DOHH2 (cell line): Measurements from ENCODE around the gene DCTPP1.

Experiments
- H3F3A ChIP-seq: fragments of 200-600 bp; sonication (generic), shearing (Covaris generic); 2 replicates; pipeline ENCODE4 v1.6.0; 2016; ENCODE audit warnings: antibody characterized with exemption, mild to moderate bottlenecking; ENCODE audit not compliant: control insufficient read depth, insufficient read depth
- H3K27ac ChIP-seq: fragments of 200-600 bp; sonication (generic); 2 replicates; pipeline ENCODE4 v1.5.1; 2014; ENCODE audit warnings: low read depth, mild to moderate bottlenecking, low read length, moderate library complexity
- H3K27me3 ChIP-seq: fragments of 200-600 bp; sonication (generic); 2 replicates; pipeline ENCODE4 v1.6.1; 2014; ENCODE audit warnings: mild to moderate bottlenecking, low read length, mixed read lengths; ENCODE audit not compliant: control insufficient read depth
- H3K36me3 ChIP-seq: fragments of 200-600 bp; sonication (generic); 2 replicates; pipeline ENCODE4 v1.6.1; 2014; ENCODE audit warnings: mild to moderate bottlenecking, low read length, moderate library complexity, mixed read lengths; ENCODE audit not compliant: control insufficient read depth
- H3K4me1 ChIP-seq: fragments of 200-600 bp; sonication (generic); 2 replicates; pipeline ENCODE4 v1.6.1; 2014; ENCODE audit warnings: mild to moderate bottlenecking, low read length, mixed read lengths; ENCODE audit not compliant: control insufficient read depth
- H3K4me2 ChIP-seq: fragments of 200-600 bp; sonication (generic); 2 replicates; pipeline ENCODE4 v1.6.0; 2014; ENCODE audit warnings: mild to moderate bottlenecking, low read length, moderate library complexity
- H3K4me3 ChIP-seq: fragments of 200-600 bp; sonication (generic); 2 replicates; pipeline ENCODE4 v1.5.1; 2014; ENCODE audit warnings: mild to moderate bottlenecking, low read length, mixed read lengths
- H3K79me2 ChIP-seq: fragments of 200-600 bp; sonication (generic); 2 replicates; pipeline ENCODE4 v1.6.1; 2014; ENCODE audit warnings: mild to moderate bottlenecking, low read length, mixed read lengths; ENCODE audit not compliant: control insufficient read depth
- H3K9me2 ChIP-seq: fragments of 200-600 bp; sonication (generic); replicated peaks from 2 replicates; pipeline ENCODE4 v1.6.1; 2014; ENCODE audit warnings: mild to moderate bottlenecking, low read length, mixed read lengths; ENCODE audit not compliant: control insufficient read depth
- H3K9me3 ChIP-seq: fragments of 200-600 bp; sonication (generic); 2 replicates; pipeline ENCODE4 v1.6.1; 2014; ENCODE audit warnings: antibody characterized with exemption, low read length, mixed read lengths; ENCODE audit not compliant: control insufficient read depth, insufficient read depth
- H4K20me1 ChIP-seq: fragments of 200-600 bp; sonication (generic); 2 replicates; pipeline ENCODE4 v1.6.0; 2014; ENCODE audit warnings: low read depth, mild to moderate bottlenecking, antibody characterized with exemption, low read length, moderate library complexity; ENCODE audit not compliant: control insufficient read depth, insufficient read depth
- EZH2phosphoT487 ChIP-seq: fragments of 200-600 bp; sonication (generic); IDR thresholded peaks from 2 replicates; pipeline ENCODE4 v1.6.1; 2017; ENCODE audit warnings: borderline replicate concordance, mild to moderate bottlenecking, antibody characterized with exemption, low read length, moderate library complexity, mixed read lengths
- TF ChIP-seq, protein P1 (sequence below): fragments of 200-600 bp; sonication (generic); IDR thresholded peaks from one replicate; pipeline ENCODE4 v1.5.1; 2014; ENCODE audit warnings: antibody characterized with exemption, mild to moderate bottlenecking, low read depth, low read length; ENCODE audit not compliant: poor library complexity, severe bottlenecking

DCTPP1 gene

DNA sequence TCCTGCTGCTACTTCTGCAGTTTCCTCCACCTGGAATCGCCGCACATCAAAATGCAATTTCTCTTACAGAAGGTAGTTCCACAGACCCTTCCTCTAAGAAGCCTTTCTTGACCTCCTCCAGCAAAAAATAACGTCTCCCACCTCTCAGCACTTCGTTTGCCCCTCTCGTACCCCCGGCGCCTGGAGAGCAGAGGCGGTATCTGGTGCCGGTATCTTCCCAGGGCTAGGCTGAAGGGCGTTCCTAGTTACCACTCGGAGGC, 482 bp downstream of the DCTPP1 start:
- peak overlapping the region; percentile 64 for H3K27ac ChIP-seq
- no peaks in the 10 kb centered on the region for H3K27me3 ChIP-seq
- TF ChIP-seq, protein P1, sequence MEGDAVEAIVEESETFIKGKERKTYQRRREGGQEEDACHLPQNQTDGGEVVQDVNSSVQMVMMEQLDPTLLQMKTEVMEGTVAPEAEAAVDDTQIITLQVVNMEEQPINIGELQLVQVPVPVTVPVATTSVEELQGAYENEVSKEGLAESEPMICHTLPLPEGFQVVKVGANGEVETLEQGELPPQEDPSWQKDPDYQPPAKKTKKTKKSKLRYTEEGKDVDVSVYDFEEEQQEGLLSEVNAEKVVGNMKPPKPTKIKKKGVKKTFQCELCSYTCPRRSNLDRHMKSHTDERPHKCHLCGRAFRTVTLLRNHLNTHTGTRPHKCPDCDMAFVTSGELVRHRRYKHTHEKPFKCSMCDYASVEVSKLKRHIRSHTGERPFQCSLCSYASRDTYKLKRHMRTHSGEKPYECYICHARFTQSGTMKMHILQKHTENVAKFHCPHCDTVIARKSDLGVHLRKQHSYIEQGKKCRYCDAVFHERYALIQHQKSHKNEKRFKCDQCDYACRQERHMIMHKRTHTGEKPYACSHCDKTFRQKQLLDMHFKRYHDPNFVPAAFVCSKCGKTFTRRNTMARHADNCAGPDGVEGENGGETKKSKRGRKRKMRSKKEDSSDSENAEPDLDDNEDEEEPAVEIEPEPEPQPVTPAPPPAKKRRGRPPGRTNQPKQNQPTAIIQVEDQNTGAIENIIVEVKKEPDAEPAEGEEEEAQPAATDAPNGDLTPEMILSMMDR: no peak
- TF ChIP-seq EZH2phosphoT487: no peak
- H3K79me2 ChIP-seq: peaks cover 61% of the 10 kb centered on the region
- peaks cover 48% of the 10 kb centered on the region for H3K36me3 ChIP-seq
- peaks cover 26% of the 10 kb centered on the region for H3K4me1 ChIP-seq
- H3K4me2 ChIP-seq: peak overlapping the region; percentile 75
- H3F3A ChIP-seq: no peaks in the 10 kb centered on the region
- H3K4me3 ChIP-seq: peak overlapping the region; percentile 99
- H3K9me2 ChIP-seq: no peaks in the 10 kb centered on the region
- H3K9me3 ChIP-seq: no peaks in the 10 kb centered on the region
- peaks cover 16% of the 10 kb centered on the region; the same call in 1 of the 2 replicates for H4K20me1 ChIP-seq

DNA sequence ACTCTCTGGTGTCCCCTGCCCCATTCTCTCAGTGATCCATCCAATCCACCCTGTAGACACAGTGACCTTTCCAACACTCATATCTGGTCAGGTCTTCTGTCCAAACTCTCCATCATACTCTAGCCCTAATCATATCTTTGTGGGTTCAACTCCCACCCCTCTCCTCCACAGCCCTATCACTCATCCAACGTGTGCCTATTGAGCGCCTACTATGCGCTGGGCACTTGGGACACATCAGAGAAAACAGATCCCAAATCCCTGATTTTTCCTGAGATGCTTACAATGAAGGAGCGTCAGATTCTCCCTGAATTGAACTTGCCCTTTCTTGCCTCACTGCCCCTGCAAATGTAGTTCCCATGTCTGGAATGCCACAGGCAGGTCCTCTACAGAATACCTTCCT, 1.8 kb downstream of the DCTPP1 start:
- Histone ChIP-seq H3K27ac (no peak overlapping the region), H3K9me3 (no peaks in the 10 kb centered on the region), H3K36me3 (peaks cover 60% of the 10 kb centered on the region), H3K9me2 (no peaks in the 10 kb centered on the region), H3F3A (no peaks in the 10 kb centered on the region), H3K4me1 (peaks cover 26% of the 10 kb centered on the region), H3K4me2 (peak overlapping the region; percentile 75), H3K27me3 (no peaks in the 10 kb centered on the region), H3K4me3 (peak overlapping the region; percentile 99), H4K20me1 (peaks cover 19% of the 10 kb centered on the region; the same call in 1 of the 2 replicates), H3K79me2 (peaks cover 72% of the 10 kb centered on the region)
- TF ChIP-seq, protein P1: no peak

DNA sequence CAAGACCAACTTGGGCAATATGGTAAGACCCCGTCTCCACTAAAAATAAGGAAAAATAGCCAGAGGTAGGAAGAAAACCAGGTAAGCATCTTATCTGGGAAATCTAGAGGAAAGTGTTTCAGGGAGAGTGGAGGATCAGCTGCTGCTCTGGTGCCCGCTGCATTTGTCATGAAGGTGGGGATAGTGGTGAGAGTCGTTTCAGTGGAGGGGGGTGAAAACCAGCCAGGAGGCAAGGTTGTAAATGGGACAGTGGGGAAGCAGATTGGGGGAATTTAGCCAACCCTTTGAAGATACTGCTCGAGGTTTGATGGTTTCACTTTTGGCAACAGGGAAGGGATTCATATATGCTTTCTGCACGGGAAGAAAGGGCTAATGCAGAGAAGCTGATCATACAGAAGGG, 8.8 kb downstream of the DCTPP1 start:
- H3K9me2 ChIP-seq: no peaks in the 10 kb centered on the region
- no peak overlapping the region for H3K4me2 ChIP-seq
- H3K4me1 ChIP-seq: peaks cover 17% of the 10 kb centered on the region
- H4K20me1 ChIP-seq: peaks cover 8% of the 10 kb centered on the region; the same call in 1 of the 2 replicates
- no peaks in the 10 kb centered on the region for H3K27me3 ChIP-seq
- no peak for TF ChIP-seq EZH2phosphoT487
- TF ChIP-seq, protein P1: no peak
- H3K27ac ChIP-seq: no peak overlapping the region
- no peak overlapping the region for H3K4me3 ChIP-seq
- no peaks in the 10 kb centered on the region for H3K9me3 ChIP-seq
- H3K79me2 ChIP-seq: peaks cover 48% of the 10 kb centered on the region
- peaks cover 65% of the 10 kb centered on the region for H3K36me3 ChIP-seq
- H3F3A ChIP-seq: peaks cover 28% of the 10 kb centered on the region
